SKM-1 treated with dmso at 0.1 percent for 144 hours (cell line): ENCODE results near the gene CRTAC1.

ENCODE experiments used
- DNase-seq: peaks from one replicate; lab custom pipeline; 2025; ENCODE audit not compliant: unreplicated experiment; lab: John Stamatoyannopoulos, UW

Gene CRTAC1

GRCh38 chr10:97903128-97904017, 127.0 kb downstream of the CRTAC1 start:
- DNase-seq, result no peak

GRCh38 chr10:97901381-97901780, 129.0 kb downstream of the CRTAC1 start:
- DNase-seq, result no peak

- no peak for DNase-seq
These were observed 132.0 kb downstream of the CRTAC1 start for GRCh38 chr10:97898429-97898828.

DNA sequence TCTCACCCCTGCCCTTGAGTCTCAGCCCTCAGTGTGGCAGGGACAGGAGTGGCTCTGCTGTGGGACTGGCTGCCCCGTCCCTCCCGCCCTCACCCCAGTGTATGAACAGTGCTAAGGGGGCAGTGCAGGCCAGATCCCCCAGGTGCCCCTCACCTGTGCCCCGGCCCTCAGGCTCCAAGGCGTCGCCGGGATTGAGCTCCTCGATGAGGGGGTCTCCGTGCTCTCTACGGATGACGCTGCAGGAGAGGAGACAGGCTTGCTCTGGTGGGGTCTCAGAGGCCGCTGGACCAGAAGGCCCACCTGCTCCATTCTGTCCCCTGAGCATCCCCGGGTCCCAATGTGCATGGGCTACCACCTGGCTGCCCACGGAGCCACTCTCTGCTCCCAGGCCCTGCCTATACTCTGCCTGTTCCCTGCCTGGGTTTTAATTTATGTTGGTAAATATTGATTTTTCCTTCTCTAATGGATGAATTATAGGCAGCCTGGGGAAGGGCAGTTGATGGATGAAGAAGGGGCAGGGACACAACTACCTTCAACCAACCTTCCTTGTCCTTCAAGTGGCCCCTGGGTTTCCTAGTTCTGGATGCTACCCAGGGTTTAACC, 133.6 kb downstream of the CRTAC1 start:
- DNase-seq, result no peak

GRCh38 chr10:97895915-97896314, 134.5 kb downstream of the CRTAC1 start:
- DNase-seq, result no peak

GRCh38 chr10:97895084-97895483, 135.3 kb downstream of the CRTAC1 start:
- no peak for DNase-seq

- DNase-seq, result no peak
These were observed 136.3 kb downstream of the CRTAC1 start for GRCh38 chr10:97894092-97894491.

DNA sequence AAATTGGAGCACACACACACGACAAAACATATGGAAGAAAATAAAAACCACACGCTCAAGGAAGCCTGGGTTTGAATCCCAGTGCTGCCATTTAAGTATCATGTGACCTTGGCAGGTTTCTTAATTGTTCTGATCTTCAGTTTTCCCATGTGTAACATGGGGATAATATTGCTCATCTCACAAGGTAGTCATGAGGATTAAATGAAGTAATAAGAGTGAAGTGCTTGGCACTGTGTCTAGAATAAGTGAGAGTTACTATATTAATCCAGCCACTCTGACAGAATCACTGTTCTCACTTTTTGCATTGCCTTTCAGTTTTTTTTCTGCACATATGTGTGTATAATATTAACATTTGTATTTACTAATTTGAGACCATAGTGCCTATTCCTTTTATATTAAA, 137.5 kb downstream of the CRTAC1 start:
- no peak for DNase-seq

GRCh38 chr10:97892506-97892905, 137.9 kb downstream of the CRTAC1 start:
- DNase-seq, result no peak

DNA sequence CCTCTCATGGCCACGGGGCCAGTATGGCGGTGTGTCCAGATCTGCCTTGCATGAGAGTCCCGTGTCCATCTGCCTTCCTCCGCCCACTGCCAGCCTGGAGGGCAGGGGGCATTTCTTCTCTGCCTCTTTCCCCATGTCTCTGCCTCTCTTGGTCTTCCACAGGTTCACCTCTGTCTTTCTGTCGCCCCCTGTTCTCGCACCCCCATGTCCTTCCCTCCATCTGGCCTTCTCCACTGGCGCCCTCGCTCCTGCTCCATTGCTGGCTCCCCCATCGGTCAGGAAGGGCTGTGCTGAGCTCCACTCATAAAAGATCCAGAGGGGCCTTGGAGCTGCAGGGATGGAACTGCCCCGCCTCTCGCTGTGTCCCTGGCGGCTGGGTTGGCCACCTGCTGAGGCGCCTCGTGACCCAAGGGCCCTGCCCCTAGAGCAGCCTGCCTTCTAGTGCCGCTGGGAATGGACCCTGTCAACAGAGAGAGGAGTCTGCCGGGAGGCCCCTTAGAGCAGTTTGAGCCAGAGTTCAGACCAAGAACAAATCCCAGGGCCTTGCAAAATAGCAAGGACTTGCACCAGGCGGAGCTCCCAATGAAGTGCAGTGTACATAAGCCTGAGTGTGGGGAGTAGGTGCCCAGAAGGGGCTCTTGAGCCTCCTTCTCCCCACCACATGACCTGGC, 138.8 kb downstream of the CRTAC1 start:
- no peak for DNase-seq

DNA sequence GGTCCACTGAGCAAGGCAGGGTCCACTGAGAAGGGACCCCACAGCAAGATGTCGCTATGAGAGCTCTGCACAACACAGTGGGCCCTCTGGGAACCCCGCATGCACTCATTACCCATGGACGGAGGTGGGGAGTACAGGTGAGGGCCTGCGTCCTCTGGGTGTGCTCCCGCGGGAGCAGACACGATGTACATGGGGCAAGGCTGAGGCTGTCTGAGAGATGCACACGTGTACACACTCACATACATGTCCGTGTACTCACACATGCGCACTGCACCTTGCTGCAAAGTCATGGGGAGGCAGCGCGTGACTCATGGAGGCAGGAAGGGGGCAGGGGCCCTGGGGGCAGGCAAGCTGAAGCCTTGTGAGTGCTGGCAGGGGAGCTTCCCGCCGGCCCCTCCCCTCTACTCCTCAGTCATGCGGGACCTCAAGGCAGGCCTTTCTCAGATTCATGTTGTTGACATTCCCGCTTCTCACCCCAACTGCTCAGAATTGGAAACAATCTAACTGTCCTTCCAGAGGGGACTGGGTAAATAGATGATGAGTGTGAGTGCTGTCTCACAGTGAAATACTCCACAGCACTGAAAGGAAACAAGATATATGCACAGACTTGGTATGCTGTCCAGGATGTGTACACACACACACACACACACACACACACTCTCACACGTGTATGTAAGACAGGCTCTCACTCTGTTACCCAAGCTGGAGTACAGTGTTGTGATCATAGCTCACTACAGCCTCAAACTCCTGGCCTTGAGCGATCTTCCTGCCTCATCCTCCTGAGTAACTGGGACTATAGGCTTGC, 140.8 kb downstream of the CRTAC1 start:
- DNase-seq, result no peak

GRCh38 chr10:97888641-97889262, 141.7 kb downstream of the CRTAC1 start:
- DNase-seq, result no peak

DNA sequence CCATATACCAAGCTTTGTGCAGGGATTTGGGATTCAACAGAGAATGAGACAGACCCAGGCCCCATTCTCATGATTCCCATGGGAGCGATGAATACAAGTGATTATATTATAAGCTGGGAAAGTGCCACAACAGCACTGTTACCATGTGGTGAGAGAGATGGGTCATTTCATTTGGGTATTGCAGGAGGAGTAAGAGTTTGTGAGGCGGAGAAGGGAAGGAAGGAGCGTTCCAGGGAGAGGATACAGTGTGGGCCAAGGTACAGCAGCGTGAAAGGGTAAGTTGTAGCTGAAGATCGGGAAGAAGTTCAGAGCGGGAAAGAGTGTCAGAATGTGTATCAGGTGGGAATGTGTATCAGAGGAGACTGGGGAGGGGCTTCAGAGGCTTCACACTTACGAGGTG, 142.3 kb downstream of the CRTAC1 start:
- no peak for DNase-seq

GRCh38 chr10:97887399-97887798, 143.0 kb downstream of the CRTAC1 start:
- DNase-seq, result no peak

- DNase-seq, result no peak
These were observed 144.1 kb downstream of the CRTAC1 start for GRCh38 chr10:97886286-97886685.

- no peak for DNase-seq
These were observed 147.3 kb downstream of the CRTAC1 start for GRCh38 chr10:97883092-97883485.

DNA sequence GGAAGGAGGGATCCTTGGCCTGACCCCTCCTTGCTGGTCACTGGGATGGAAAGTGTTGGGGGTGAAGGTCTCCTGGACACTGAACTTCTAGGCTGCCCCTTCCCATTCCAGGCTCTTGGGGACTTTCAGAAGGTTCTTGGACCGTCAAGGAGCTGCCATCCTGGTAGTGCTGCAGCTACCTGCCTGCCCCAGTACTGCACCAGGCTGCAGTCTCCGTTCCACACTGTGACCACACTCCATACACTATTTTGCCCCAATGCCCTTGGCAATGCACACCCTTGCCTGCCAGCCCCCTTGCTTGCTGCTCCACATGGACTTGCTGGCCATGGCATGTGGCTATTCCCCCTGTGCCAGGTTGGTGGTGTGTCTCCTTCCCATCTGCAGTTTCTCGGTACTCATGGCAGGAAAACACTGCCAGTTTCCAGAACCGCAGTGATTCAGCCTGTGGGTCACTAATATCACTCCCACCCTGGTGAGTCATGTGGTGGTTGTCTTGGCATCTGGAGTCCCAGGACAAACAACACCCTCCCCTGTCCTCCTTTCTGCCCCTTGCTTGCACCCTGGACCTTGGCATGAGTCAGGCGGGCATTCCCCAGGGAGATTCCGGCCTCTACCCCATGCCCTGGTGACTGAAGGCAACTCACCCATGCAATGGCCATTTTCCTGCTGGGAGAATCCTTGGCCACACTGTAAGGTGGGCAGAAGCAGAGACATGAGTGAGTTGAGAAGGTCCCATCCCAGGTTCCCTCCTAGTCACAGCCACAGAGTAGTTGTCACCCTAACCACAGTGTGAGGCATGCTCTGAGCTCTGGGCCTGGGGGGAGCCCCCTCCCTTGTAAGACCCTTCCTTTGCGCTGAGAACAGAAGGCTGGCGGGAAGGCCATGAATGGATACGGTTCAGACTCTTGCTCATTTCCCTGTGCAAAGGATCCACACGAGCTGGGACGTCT, 148.0 kb downstream of the CRTAC1 start:
- no peak for DNase-seq

DNA sequence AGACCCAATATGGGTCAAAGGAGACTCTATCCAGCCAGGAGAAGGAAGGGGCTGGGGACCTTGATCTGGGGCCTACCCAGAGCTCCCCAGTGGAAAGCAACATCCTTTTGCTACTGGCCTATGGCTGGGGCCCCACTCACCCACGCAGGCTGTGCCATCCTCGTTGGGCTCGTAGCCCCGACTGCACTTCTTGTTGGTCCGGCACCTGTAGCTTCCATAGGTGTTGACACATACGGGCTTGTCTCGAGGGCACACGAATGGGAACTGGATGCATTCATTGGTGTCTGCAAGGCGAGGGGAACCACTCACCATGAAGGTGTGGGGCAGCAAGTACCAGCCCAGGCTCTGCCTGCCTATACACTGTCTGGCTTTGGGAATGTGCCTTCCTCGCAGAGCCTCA, 150.3 kb downstream of the CRTAC1 start:
- DNase-seq, result no peak

DNA sequence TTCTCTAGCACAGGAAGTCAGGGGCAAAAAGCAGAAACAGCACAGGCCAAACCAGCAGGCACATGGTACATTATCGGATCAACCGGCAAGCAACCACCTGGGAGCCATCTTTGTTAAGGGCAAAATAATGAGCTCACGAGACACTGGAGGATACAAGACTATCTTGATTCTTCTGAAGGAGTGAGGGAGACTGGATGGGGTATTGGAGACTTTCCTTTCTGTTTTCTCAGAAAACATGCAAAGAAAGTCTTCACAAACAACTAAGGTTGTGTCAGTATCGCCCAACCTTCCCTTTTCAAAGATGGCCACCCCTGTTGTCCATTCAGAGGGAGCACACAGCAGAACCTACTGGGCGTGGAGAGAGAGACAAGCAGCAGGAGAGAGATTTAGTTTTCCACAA, 151.2 kb downstream of the CRTAC1 start:
- no peak for DNase-seq

DNA sequence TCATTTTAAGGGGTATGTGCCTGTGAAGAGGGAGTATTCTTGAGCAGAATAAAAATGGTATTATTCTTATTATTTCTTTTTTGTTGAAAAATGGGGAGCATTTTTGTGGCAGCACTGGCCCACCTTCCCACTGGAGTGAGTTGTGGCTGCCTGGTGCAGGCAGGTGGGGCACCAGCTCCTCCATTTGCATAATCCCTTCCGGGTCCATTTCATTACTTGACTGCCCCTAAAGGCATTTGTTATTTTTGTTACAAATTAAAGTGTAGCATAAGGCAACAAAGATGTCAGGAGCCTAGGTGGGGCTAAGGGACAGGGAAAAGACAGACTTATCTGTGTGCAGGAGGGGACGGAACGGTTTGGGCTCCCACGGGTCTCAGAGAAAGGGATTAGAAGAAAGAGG, 154.0 kb downstream of the CRTAC1 start:
- DNase-seq, result no peak
